Measurements from ENCODE around the gene NUDT8.

GRCh38 chr11:67630943-67631331 lies 1.2 kb upstream of the NUDT8 start:
- TF ChIP-seq ATF3 (IDR thresholded peaks at IDR 0.05; ENCODE audit: insufficient read depth, low read depth, low read length) (no peak), RAD21 (IDR thresholded peaks at IDR 0.05 in 1 of 2, conservative IDR thresholded peaks at IDR 0.05 in 1 of 2; ENCODE audit: low read depth in 2 of 2, low read length in 2 of 2) (no peak), CREB1 (IDR thresholded peaks at IDR 0.05) (no peak), KDM1A (IDR thresholded peaks at IDR 0.05; ENCODE audit: borderline replicate concordance, low read length) (peak; percentile 96), CTCF (IDR thresholded peaks at IDR 0.05; ENCODE audit: control extremely low read depth in 1 of 3, insufficient read depth in 1 of 3, low read depth in 1 of 3, low read length in 3 of 3) (no peak), POLR2AphosphoS5 (IDR thresholded peaks at IDR 0.05; ENCODE audit: low read depth, low read length) (no peak; the same call in 1 of the 2 replicates), SAP30 (IDR thresholded peaks at IDR 0.05; ENCODE audit: insufficient read depth, insufficient replicate concordance, low read length) (no peak), EGR1 (IDR thresholded peaks at IDR 0.05; ENCODE audit: borderline replicate concordance, low read depth, low read length) (no peak), JUN (IDR thresholded peaks at IDR 0.05; ENCODE audit: low read depth, low read length) (no peak), ATF2 (IDR thresholded peaks at IDR 0.05; ENCODE audit: low read length) (no peak), MAX (IDR thresholded peaks at IDR 0.05) (no peak), POLR2A (IDR thresholded peaks at IDR 0.05; ENCODE audit: control extremely low read depth in 1 of 2, low read depth in 2 of 2, low read length in 2 of 2) (no peak)
